HEK293 (cell line): ENCODE data around the gene RASSF3.

Experiments used
- CTCF ChIA-PET: fragments of 350-600 bp; formaldehyde crosslinking; extraction: SDS; loops from one replicate; lab custom pipeline; 2021; ENCODE audit warnings: antibody characterized with exemption; lab: Yijun Ruan, JAX
- POLR2A ChIA-PET: fragments of 300-600 bp; formaldehyde crosslinking; extraction: SDS; loops from one replicate; lab custom pipeline; 2020; ENCODE audit warnings: antibody characterized with exemption, inconsistent platforms; lab: Yijun Ruan, JAX
- H3K27ac ChIP-seq: fragments of 200-500 bp; sonication (Bioruptor generic); 2 replicates; pipeline ENCODE4 v1.5.1; 2014; ENCODE audit warnings: low read depth, low read length, control low read depth, inconsistent platforms; ENCODE audit errors: extremely low read depth
- H3K36me3 ChIP-seq, 2 experiments: fragments of 200-500 bp in 1 of 2; sonication (Bioruptor generic) in 1 of 2; 1 replicate in 1 of 2; 2 replicates in 1 of 2; pipeline ENCODE4 v1.5.1; 2014 to 2017; ENCODE audit warnings: inconsistent platforms in 2 of 2, low read length in 2 of 2; ENCODE audit not compliant: control insufficient read depth in 2 of 2, insufficient read depth in 1 of 2
- H3K4me1 ChIP-seq: fragments of 200-500 bp; sonication (Bioruptor generic); 2 replicates; pipeline ENCODE4 v1.5.1; 2014; ENCODE audit warnings: mild to moderate bottlenecking, low read length, inconsistent platforms; ENCODE audit not compliant: control insufficient read depth, insufficient read depth
- H3K4me3 ChIP-seq: 2 replicates; pipeline ENCODE4 v1.5.1; 2011; ENCODE audit warnings: low read depth, mild to moderate bottlenecking, control low read depth, low read length, moderate library complexity
- H3K9me3 ChIP-seq: fragments of 200-500 bp; sonication (Bioruptor generic); 2 replicates; pipeline ENCODE4 v1.5.1; 2014; ENCODE audit warnings: low read depth, low read length, inconsistent platforms; ENCODE audit not compliant: control insufficient read depth, insufficient read depth
- GLI2 ChIP-seq: fragments of 450-650 bp; formaldehyde crosslinking; IDR thresholded peaks from 2 replicates; pipeline ENCODE4; 2017; ENCODE audit warnings: missing biosample characterization, missing genetic modification characterization, low read depth, borderline replicate concordance
- GLIS2 ChIP-seq: fragments of 450-650 bp; formaldehyde crosslinking; IDR thresholded peaks from 2 replicates; pipeline ENCODE4 v1.5.1; 2016; ENCODE audit warnings: missing biosample characterization, missing genetic modification characterization
- HIC1 ChIP-seq: fragments of 450-650 bp; formaldehyde crosslinking; IDR thresholded peaks from 2 replicates; pipeline ENCODE4 v1.5.1; 2016; ENCODE audit warnings: missing biosample characterization, missing genetic modification characterization
- IKZF3 ChIP-seq: fragments of 450-650 bp; IDR thresholded peaks from 2 replicates; pipeline ENCODE4 v1.5.0; 2018; ENCODE audit warnings: missing biosample characterization, mild to moderate bottlenecking, missing genetic modification characterization, moderate library complexity
- PATZ1 ChIP-seq: fragments of 450-650 bp; formaldehyde crosslinking; IDR thresholded peaks from 2 replicates; pipeline ENCODE4 v1.5.1; 2016; ENCODE audit warnings: missing biosample characterization, missing genetic modification characterization
- YY1 ChIP-seq: fragments of 450-650 bp; formaldehyde crosslinking; IDR thresholded peaks from 2 replicates; pipeline ENCODE4 v1.5.1; 2018; ENCODE audit warnings: missing biosample characterization, missing genetic modification characterization
- ZBTB17 ChIP-seq: fragments of 450-650 bp; formaldehyde crosslinking; IDR thresholded peaks from 2 replicates; pipeline ENCODE4 v1.5.1; 2016; ENCODE audit warnings: missing biosample characterization, missing genetic modification characterization
- ZBTB20 ChIP-seq: fragments of 450-650 bp; formaldehyde crosslinking; IDR thresholded peaks from 2 replicates; pipeline ENCODE4 v1.5.1; 2016; ENCODE audit warnings: missing biosample characterization, missing genetic modification characterization
- ZBTB7A ChIP-seq: fragments of 450-650 bp; formaldehyde crosslinking; IDR thresholded peaks from 2 replicates; pipeline ENCODE4 v1.5.1; 2016; ENCODE audit warnings: low read depth, missing biosample characterization, missing genetic modification characterization
- ZNF24 ChIP-seq: fragments of 450-650 bp; formaldehyde crosslinking; IDR thresholded peaks from 2 replicates; pipeline ENCODE4 v1.5.1; 2016; ENCODE audit warnings: missing biosample characterization, missing genetic modification characterization
- ZNF335 ChIP-seq: fragments of 450-650 bp; formaldehyde crosslinking; conservative IDR thresholded peaks from 2 replicates; pipeline ENCODE4 v1.5.1; 2016; ENCODE audit warnings: missing biosample characterization, missing genetic modification characterization
- ZNF366 ChIP-seq: fragments of 450-650 bp; formaldehyde crosslinking; conservative IDR thresholded peaks from 2 replicates; pipeline ENCODE4 v1.5.1; 2016; ENCODE audit warnings: missing biosample characterization, missing genetic modification characterization
- ZNF560 ChIP-seq: fragments of 450-650 bp; formaldehyde crosslinking; IDR thresholded peaks from 2 replicates; pipeline ENCODE4 v1.5.1; 2017; ENCODE audit warnings: missing biosample characterization, missing genetic modification characterization, borderline replicate concordance
- ZNF561 ChIP-seq: fragments of 450-650 bp; IDR thresholded peaks from 2 replicates; pipeline ENCODE4 v1.5.1; 2018; ENCODE audit warnings: missing biosample characterization, missing genetic modification characterization, borderline replicate concordance
- ZNF585B ChIP-seq: fragments of 450-650 bp; formaldehyde crosslinking; IDR thresholded peaks from 2 replicates; pipeline ENCODE4 v1.5.1; 2016; ENCODE audit warnings: missing biosample characterization, missing genetic modification characterization
- ZNF610 ChIP-seq: fragments of 450-650 bp; formaldehyde crosslinking; IDR thresholded peaks from 2 replicates; pipeline ENCODE4 v1.5.1; 2016; ENCODE audit warnings: missing biosample characterization, missing genetic modification characterization, borderline replicate concordance
- ZNF654 ChIP-seq: fragments of 450-650 bp; formaldehyde crosslinking; IDR thresholded peaks from 2 replicates; pipeline ENCODE4 v1.5.1; 2016; ENCODE audit warnings: low read depth, missing biosample characterization, missing genetic modification characterization
- ZNF776 ChIP-seq: fragments of 450-650 bp; formaldehyde crosslinking; IDR thresholded peaks from 2 replicates; pipeline ENCODE4 v1.5.0; 2017; ENCODE audit warnings: missing biosample characterization, missing genetic modification characterization, borderline replicate concordance
- ZXDB ChIP-seq: fragments of 450-650 bp; formaldehyde crosslinking; IDR thresholded peaks from 2 replicates; pipeline ENCODE4 v1.5.1; 2016; ENCODE audit warnings: missing biosample characterization, missing genetic modification characterization
- TF ChIP-seq, protein P1 (sequence below): fragments of 450-650 bp; formaldehyde crosslinking; IDR thresholded peaks from 2 replicates; pipeline ENCODE4 v1.5.1; 2016; ENCODE audit warnings: missing biosample characterization, missing genetic modification characterization
- TF ChIP-seq, protein P2 (sequence below): fragments of 450-650 bp; formaldehyde crosslinking; IDR thresholded peaks from 2 replicates; pipeline ENCODE4 v1.5.1; 2016; ENCODE audit warnings: missing biosample characterization, missing genetic modification characterization
- TF ChIP-seq, protein P3 (sequence below): fragments of 450-650 bp; formaldehyde crosslinking; IDR thresholded peaks from 2 replicates; pipeline ENCODE4 v1.5.1; 2017; ENCODE audit warnings: missing biosample characterization, missing genetic modification characterization

RASSF3 gene

DNA sequence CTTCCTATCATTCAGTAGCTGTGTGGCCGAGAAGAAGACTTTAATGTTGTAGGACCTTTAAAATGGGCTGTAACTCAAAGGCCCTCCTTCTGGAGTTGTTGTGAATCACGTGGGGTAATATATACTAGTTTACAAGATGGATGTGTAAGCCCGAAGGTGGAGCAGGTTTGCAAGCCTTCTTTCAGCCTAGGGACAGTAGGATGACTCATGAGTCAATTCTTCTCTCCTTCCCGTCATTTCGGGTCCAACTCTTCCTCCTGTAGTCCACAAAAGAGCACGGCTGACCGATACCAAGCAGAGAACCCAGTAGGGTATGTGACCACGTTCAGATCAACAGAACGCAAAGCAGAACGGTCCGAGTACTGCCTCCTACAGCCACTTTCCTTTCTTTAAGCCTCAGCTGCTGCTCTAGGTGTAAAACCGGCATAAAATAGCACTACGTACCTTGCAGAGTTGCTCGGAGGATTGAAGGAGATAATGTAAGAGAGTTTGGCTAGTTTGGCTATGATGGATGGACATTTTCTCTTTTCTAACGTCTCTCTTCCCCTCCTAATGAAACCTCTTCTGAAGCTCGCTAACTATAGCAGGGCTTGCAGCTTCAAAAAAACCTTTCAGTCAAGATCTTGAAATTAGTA is 1.3 kb upstream of the RASSF3 start (continued):
- no peak for TF ChIP-seq ZNF776 (tag by site-specific recombination)
- no peak for TF ChIP-seq ZNF560 (tag by site-specific recombination)

GRCh38 chr12:64609536-64610078 is 688 bp upstream of the RASSF3 start:
- Histone ChIP-seq H3K4me3 (peak overlapping the region; percentile 78), H3K36me3 (peaks cover 0 to 2% of the 10 kb centered on the region in 2 experiments; a peak in 1 of 3 replicates), H3K4me1 (no peaks in the 10 kb centered on the region), H3K27ac (peak overlapping the region; percentile 93), H3K9me3 (no peaks in the 10 kb centered on the region)
- ChIA-PET CTCF (interaction anchor here (0.7 to 2.6 kb wide), 7 partner anchors 30 to 110 kb away, joined by 3 to 27 read pairs (median 4); no protein-coding TSS in a partner anchor), POLR2A (interaction anchor here (0.5 to 1.7 kb wide), 8 partner anchors 16 to 1693 kb away, joined by 3 to 5 read pairs (median 3); no protein-coding TSS in a partner anchor)
- TF ChIP-seq ZBTB20 (tag by site-specific recombination), result peak; percentile 47; the same call in 1 of the 2 replicates
- TF ChIP-seq ZBTB7A, result no peak
- peak; percentile 31; the same call in 1 of the 2 replicates for TF ChIP-seq ZXDB (tag by site-specific recombination)
- TF ChIP-seq ZNF585B, result no peak
- peak; percentile 45; the same call in 1 of the 2 replicates for TF ChIP-seq ZNF561 (tag by site-specific recombination)
- TF ChIP-seq ZNF654 (tag by site-specific recombination), result no peak
- peak; percentile 34; the same call in 1 of the 2 replicates for TF ChIP-seq ZNF24
- 0 out of 2 replicates have a peak, but pooled peaks have one; percentile 10 for TF ChIP-seq GLI2 (tag by site-specific recombination)
- 0 out of 2 replicates have a peak, but pooled peaks have one; percentile 17 for TF ChIP-seq ZNF610 (tag by site-specific recombination)
- TF ChIP-seq ZNF366, result peak; percentile 38; the same call in 1 of the 2 replicates
- peak; percentile 77 for TF ChIP-seq IKZF3 (tag by site-specific recombination)
- TF ChIP-seq ZBTB17 (tag by site-specific recombination), result peak; percentile 51; the same call in 1 of the 2 replicates
- TF ChIP-seq, protein P1, sequence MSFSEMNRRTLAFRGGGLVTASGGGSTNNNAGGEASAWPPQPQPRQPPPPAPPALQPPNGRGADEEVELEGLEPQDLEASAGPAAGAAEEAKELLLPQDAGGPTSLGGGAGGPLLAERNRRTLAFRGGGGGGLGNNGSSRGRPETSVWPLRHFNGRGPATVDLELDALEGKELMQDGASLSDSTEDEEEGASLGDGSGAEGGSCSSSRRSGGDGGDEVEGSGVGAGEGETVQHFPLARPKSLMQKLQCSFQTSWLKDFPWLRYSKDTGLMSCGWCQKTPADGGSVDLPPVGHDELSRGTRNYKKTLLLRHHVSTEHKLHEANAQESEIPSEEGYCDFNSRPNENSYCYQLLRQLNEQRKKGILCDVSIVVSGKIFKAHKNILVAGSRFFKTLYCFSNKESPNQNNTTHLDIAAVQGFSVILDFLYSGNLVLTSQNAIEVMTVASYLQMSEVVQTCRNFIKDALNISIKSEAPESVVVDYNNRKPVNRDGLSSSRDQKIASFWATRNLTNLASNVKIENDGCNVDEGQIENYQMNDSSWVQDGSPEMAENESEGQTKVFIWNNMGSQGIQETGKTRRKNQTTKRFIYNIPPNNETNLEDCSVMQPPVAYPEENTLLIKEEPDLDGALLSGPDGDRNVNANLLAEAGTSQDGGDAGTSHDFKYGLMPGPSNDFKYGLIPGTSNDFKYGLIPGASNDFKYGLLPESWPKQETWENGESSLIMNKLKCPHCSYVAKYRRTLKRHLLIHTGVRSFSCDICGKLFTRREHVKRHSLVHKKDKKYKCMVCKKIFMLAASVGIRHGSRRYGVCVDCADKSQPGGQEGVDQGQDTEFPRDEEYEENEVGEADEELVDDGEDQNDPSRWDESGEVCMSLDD, result 0 out of 2 replicates have a peak, but pooled peaks have one; percentile 39
- 0 out of 2 replicates have a peak, but pooled peaks have one; percentile 22 for TF ChIP-seq HIC1
- TF ChIP-seq YY1 (tag by site-specific recombination), result 0 out of 2 replicates have a peak, but pooled peaks have one; percentile 12
- TF ChIP-seq ZNF335 (tag by site-specific recombination), result peak; percentile 63
- TF ChIP-seq PATZ1 (tag by site-specific recombination), result 0 out of 2 replicates have a peak, but pooled peaks have one; percentile 97
- TF ChIP-seq, protein P2, sequence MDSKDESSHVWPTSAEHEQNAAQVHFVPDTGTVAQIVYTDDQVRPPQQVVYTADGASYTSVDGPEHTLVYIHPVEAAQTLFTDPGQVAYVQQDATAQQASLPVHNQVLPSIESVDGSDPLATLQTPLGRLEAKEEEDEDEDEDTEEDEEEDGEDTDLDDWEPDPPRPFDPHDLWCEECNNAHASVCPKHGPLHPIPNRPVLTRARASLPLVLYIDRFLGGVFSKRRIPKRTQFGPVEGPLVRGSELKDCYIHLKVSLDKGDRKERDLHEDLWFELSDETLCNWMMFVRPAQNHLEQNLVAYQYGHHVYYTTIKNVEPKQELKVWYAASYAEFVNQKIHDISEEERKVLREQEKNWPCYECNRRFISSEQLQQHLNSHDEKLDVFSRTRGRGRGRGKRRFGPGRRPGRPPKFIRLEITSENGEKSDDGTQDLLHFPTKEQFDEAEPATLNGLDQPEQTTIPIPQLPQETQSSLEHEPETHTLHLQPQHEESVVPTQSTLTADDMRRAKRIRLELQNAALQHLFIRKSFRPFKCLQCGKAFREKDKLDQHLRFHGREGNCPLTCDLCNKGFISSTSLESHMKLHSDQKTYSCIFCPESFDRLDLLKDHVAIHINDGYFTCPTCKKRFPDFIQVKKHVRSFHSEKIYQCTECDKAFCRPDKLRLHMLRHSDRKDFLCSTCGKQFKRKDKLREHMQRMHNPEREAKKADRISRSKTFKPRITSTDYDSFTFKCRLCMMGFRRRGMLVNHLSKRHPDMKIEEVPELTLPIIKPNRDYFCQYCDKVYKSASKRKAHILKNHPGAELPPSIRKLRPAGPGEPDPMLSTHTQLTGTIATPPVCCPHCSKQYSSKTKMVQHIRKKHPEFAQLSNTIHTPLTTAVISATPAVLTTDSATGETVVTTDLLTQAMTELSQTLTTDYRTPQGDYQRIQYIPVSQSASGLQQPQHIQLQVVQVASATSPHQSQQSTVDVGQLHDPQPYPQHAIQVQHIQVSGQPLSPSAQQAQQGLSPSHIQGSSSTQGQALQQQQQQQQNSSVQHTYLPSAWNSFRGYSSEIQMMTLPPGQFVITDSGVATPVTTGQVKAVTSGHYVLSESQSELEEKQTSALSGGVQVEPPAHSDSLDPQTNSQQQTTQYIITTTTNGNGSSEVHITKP (tag by site-specific recombination), result peak; percentile 76
- TF ChIP-seq, protein P3, sequence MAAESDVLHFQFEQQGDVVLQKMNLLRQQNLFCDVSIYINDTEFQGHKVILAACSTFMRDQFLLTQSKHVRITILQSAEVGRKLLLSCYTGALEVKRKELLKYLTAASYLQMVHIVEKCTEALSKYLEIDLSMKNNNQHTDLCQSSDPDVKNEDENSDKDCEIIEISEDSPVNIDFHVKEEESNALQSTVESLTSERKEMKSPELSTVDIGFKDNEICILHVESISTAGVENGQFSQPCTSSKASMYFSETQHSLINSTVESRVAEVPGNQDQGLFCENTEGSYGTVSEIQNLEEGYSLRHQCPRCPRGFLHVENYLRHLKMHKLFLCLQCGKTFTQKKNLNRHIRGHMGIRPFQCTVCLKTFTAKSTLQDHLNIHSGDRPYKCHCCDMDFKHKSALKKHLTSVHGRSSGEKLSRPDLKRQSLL (tag by site-specific recombination), result no peak
- peak; percentile 97; the same call in 1 of the 2 replicates for TF ChIP-seq GLIS2 (tag by site-specific recombination)
